ENCODE data around the gene CPAMD8. TPM values are rescaled to one million over a fixed set of nuclear protein-coding genes. Genes with fewer than 3 reads are reported as not detected.

The CPAMD8 gene
- total and polyA plus RNA-seq, 9 of the 15 experiments (the other 6 are each of a cell fraction or from before 2014, with no cell fraction given) = 0.20 to 2.1 (median 1.3) TPM

- TF ChIP-seq CHD7 (IDR thresholded peaks at IDR 0.05; ENCODE audit: low read depth, low read length) = no peak
- TF ChIP-seq GATA2 (CRISPR knock-in tag; IDR thresholded peaks at IDR 0.05) = no peak
- TF ChIP-seq CBX2 (IDR thresholded peaks at IDR 0.05; ENCODE audit: insufficient read depth, low read length, poor library complexity, severe bottlenecking) = no peak
- TF ChIP-seq SOX6 (IDR thresholded peaks at IDR 0.05) = peak; percentile 47; the same call in 1 of the 2 replicates
- TF ChIP-seq MED1 (CRISPR knock-in tag; IDR thresholded peaks at IDR 0.05; ENCODE audit: borderline replicate concordance) = no peak
- TF ChIP-seq GTF2F1 (IDR thresholded peaks at IDR 0.05; ENCODE audit: low read depth, low read length) = no peak
- peak; percentile 44 for TF ChIP-seq PRDM10 (IDR thresholded peaks at IDR 0.05; ENCODE audit: partially characterized antibody)
- no peak for TF ChIP-seq ZNF124 (CRISPR knock-in tag; IDR thresholded peaks at IDR 0.05)
- no peak for TF ChIP-seq PCBP1 (IDR thresholded peaks at IDR 0.05; ENCODE audit: low read depth, low read length, poor library complexity, severe bottlenecking)
- TF ChIP-seq ZNF311 (CRISPR knock-in tag; IDR thresholded peaks at IDR 0.05) = peak; percentile 68; the same call in 1 of the 2 replicates
- TF ChIP-seq SMC3 (conservative IDR thresholded peaks at IDR 0.05; ENCODE audit: insufficient read depth, low read depth, low read length) = no peak
- TF ChIP-seq TCF7 (IDR thresholded peaks at IDR 0.05; ENCODE audit: borderline replicate concordance) = no peak
- no peak; the same call in 1 of the 2 replicates for TF ChIP-seq SMARCE1 (IDR thresholded peaks at IDR 0.05)
These were observed 137.8 kb downstream of the CPAMD8 start, which contains the start of gene F2RL3 (continued) for GRCh38 chr19:16888629-16889365.
